NCI-H526 (cell line): ENCODE data around the gene DDHD1.
A peak's percentile ranks its signal among the peaks of the same experiment; 100 is the strongest.
"Not testable (repeated sequence)": the region's sequence is repeated elsewhere in the genome, so short reads cannot be mapped to it uniquely, and the experiment has no call there.

Experiments
- DNase-seq, 2 experiments: peaks; one replicate each; lab custom pipeline; 2025; lab: John Stamatoyannopoulos, UW

The DDHD1 gene

GRCh38 chr14:53152184-53152886, 788 bp downstream of the DDHD1 start:
- peak; percentile 67 to 75 for DNase-seq

GRCh38 chr14:53151523-53152183, 1.5 kb downstream of the DDHD1 start:
- DNase-seq = peak; percentile 36 to 68

- no peak for DNase-seq
Observed at GRCh38 chr14:53149668-53150316, 3.3 kb downstream of the DDHD1 start.

GRCh38 chr14:53148671-53149070, 4.5 kb downstream of the DDHD1 start:
- no peak for DNase-seq

GRCh38 chr14:53147893-53148292, 5.2 kb downstream of the DDHD1 start:
- DNase-seq = no peak

GRCh38 chr14:53147208-53147607, 5.9 kb downstream of the DDHD1 start:
- DNase-seq = no peak

GRCh38 chr14:53146739-53147138, 6.4 kb downstream of the DDHD1 start:
- DNase-seq = no peak

- DNase-seq = no peak
Observed at GRCh38 chr14:53144244-53144643, 8.9 kb downstream of the DDHD1 start.

GRCh38 chr14:53140585-53140984, 12.5 kb downstream of the DDHD1 start:
- no peak for DNase-seq

- no peak for DNase-seq
Observed at GRCh38 chr14:53137568-53138203, 15.4 kb downstream of the DDHD1 start.

- not testable (repeated sequence) for DNase-seq
Observed at GRCh38 chr14:53130491-53130890, 22.6 kb downstream of the DDHD1 start.

- no peak for DNase-seq
Observed at GRCh38 chr14:53128303-53129028, 24.7 kb downstream of the DDHD1 start.

- DNase-seq = no peak
Observed at GRCh38 chr14:53127832-53128231, 25.3 kb downstream of the DDHD1 start.

- DNase-seq = no peak
Observed at GRCh38 chr14:53127151-53127550, 26.0 kb downstream of the DDHD1 start.

- DNase-seq = no peak
Observed at GRCh38 chr14:53126731-53127130, 26.4 kb downstream of the DDHD1 start.

- DNase-seq = no peak
Observed at GRCh38 chr14:53124786-53125185, 28.3 kb downstream of the DDHD1 start.

GRCh38 chr14:53121419-53121818, 31.7 kb downstream of the DDHD1 start:
- DNase-seq = not testable (repeated sequence)

GRCh38 chr14:53117479-53117878, 35.6 kb downstream of the DDHD1 start:
- DNase-seq = not testable (repeated sequence)

- DNase-seq = no peak
Observed at GRCh38 chr14:53113989-53114388, 39.1 kb downstream of the DDHD1 start.

- no peak for DNase-seq
Observed at GRCh38 chr14:53110096-53110495, 43.0 kb downstream of the DDHD1 start.

GRCh38 chr14:53109105-53110041, 43.8 kb downstream of the DDHD1 start:
- no peak for DNase-seq
